Aorta (tissue), 5 donors: ENCODE results near the gene TTLL11. TPM values are rescaled to one million over a fixed set of nuclear protein-coding genes. Genes with fewer than 3 reads are reported as not detected.

ENCODE experiments used
- ATAC-seq: fragments of 200-7000 bp; cut with Tn5 transposase; one replicate; pipeline ENCODE4 v1.9.1; 2022; ENCODE audit warnings: moderate library complexity; ENCODE audit not compliant: low FRiP score
- DNase-seq, 2 donors: peaks; one replicate each; pipeline ENCODE4 v3.0.0-alpha.2; 2020
- H3K27ac ChIP-seq, 2 donors: one replicate each; pipeline ENCODE4 v1.5.1; 2013; ENCODE audit warnings: low read length in 2 of 2, mild to moderate bottlenecking in 2 of 2, moderate library complexity in 2 of 2, control low read depth in 1 of 2, inconsistent platforms in 1 of 2, low read depth in 1 of 2
- H3K27me3 ChIP-seq, 2 donors: one replicate each; pipeline ENCODE4 v1.6.1; 2013; ENCODE audit warnings: control low read depth in 1 of 2, low read length in 1 of 2, mild to moderate bottlenecking in 1 of 2, moderate library complexity in 1 of 2; ENCODE audit not compliant: insufficient read depth in 2 of 2, control insufficient read depth in 1 of 2
- H3K36me3 ChIP-seq, 2 donors: one replicate each; pipeline ENCODE4 v1.6.1; 2013; ENCODE audit warnings: control low read depth in 1 of 2, low read length in 1 of 2, mild to moderate bottlenecking in 1 of 2; ENCODE audit not compliant: insufficient read depth in 2 of 2, control insufficient read depth in 1 of 2
- H3K4me1 ChIP-seq, 2 donors: one replicate each; pipeline ENCODE4 v1.6.1; 2013; ENCODE audit warnings: low read length in 2 of 2, control low read depth in 1 of 2, mild to moderate bottlenecking in 1 of 2, moderate library complexity in 1 of 2; ENCODE audit not compliant: insufficient read depth in 2 of 2, control insufficient read depth in 1 of 2
- H3K4me3 ChIP-seq, 2 donors: one replicate each; pipeline ENCODE4 v1.5.1; 2013; ENCODE audit warnings: low read length in 2 of 2, control low read depth in 1 of 2, mild to moderate bottlenecking in 1 of 2
- H3K9me3 ChIP-seq: one replicate; pipeline ENCODE4 v1.6.1; 2013; ENCODE audit warnings: mild to moderate bottlenecking, low read length; ENCODE audit not compliant: control insufficient read depth
- WGBS, 2 donors: extraction: QIAGEN DNeasy Blood & Tissue Kit; methylation state at CpG; one replicate each; pipeline ENCODE4 v1.1.7; 2013; 5-methylcytosine and 5-hydroxymethylcytosine counted together
- intact Hi-C, 2 donors: fragments of 100-400 bp; cut with DNase I; formaldehyde crosslinking; loops; one replicate each; pipeline versions ENCODE4 v1.14.2 to v1.15.0; 2022
- polyA plus RNA-seq, 2 donors: library from polyadenylated mRNA; stranded (reverse); fragments of 200-250 nt; gene quantifications; one replicate each; pipeline ENCODE4 v1.2.3, GENCODE V29; 2013
- total RNA-seq, 2 donors: library from RNA; stranded (reverse); fragmentation: NEBNext Ultra II Directional; extraction: Animal tissue kit (Norgen Biotek cat#: 25700); gene quantifications; one replicate each; pipeline ENCODE4 v1.2.1, GENCODE V29; 2021
- donor health status: healthy with polysubstance abuse.
- donor health status: Bipolar disorder and iron deficiency.
- donor health status: DM: no; HTN: no; CAD: no.
- donor health status: DM: no; HTN: no; CAD: no.
- donor health status: DM: yes; HTN: yes; CAD: no.

TTLL11 gene
- total and polyA plus RNA-seq, 4 donors: 7.7 to 31.4 (median 18.3) TPM

GRCh38 chr9:121878271-121878822 is 214.8 kb downstream of the TTLL11 start:
- intact Hi-C loops: no loop called here
- Histone ChIP-seq H3K36me3 (no peaks in the 10 kb centered on the region), H3K27ac (no peak overlapping the region), H3K9me3 (no peaks in the 10 kb centered on the region), H3K27me3 (no peaks in the 10 kb centered on the region), H3K4me1 (no peaks in the 10 kb centered on the region), H3K4me3 (no peak overlapping the region)
- no peak for ATAC-seq
- WGBS, 2 donors: 94 to 98% methylated on average over 14 of the region's 14 CpGs
- DNase-seq: no peak

- H3K9me3 ChIP-seq: no peaks in the 10 kb centered on the region
- no peaks in the 10 kb centered on the region for H3K27me3 ChIP-seq
- 10 to 13% methylated on average over 13 of the region's 13 CpGs for WGBS, 2 donors
- DNase-seq (no peak), ATAC-seq (peak; percentile 43)
- no peak overlapping the region for H3K4me3 ChIP-seq
- no peaks in the 10 kb centered on the region for H3K36me3 ChIP-seq
- intact Hi-C loops: no loop called here
- no peak overlapping the region for H3K27ac ChIP-seq
- H3K4me1 ChIP-seq: no peaks in the 10 kb centered on the region
These were observed 216.3 kb downstream of the TTLL11 start for GRCh38 chr9:121876658-121877271.

GRCh38 chr9:121876255-121876654 is 216.9 kb downstream of the TTLL11 start:
- no peak for ATAC-seq
- Histone ChIP-seq H3K9me3 (no peaks in the 10 kb centered on the region), H3K4me1 (no peaks in the 10 kb centered on the region), H3K27ac (no peak overlapping the region), H3K27me3 (no peaks in the 10 kb centered on the region), H3K4me3 (no peak overlapping the region), H3K36me3 (no peaks in the 10 kb centered on the region)
- 69 to 74% methylated on average over 2 of the region's 2 CpGs for WGBS, 2 donors
- intact Hi-C loops: no loop called here
- no peak for DNase-seq

- Histone ChIP-seq H3K4me3 (no peak overlapping the region), H3K36me3 (peaks cover 0 to 2% of the 10 kb centered on the region in 2 donors), H3K27ac (no peak overlapping the region), H3K4me1 (no peaks in the 10 kb centered on the region), H3K9me3 (no peaks in the 10 kb centered on the region), H3K27me3 (no peaks in the 10 kb centered on the region)
- DNase-seq (no peak), ATAC-seq (no peak)
- intact Hi-C loops: no loop called here
- 92 to 95% methylated on average over 6 of the region's 6 CpGs for WGBS, 2 donors
These were observed 218.6 kb downstream of the TTLL11 start for GRCh38 chr9:121874524-121874923.

GRCh38 chr9:121871431-121872025 is 221.6 kb downstream of the TTLL11 start:
- no peak overlapping the region for H3K4me3 ChIP-seq
- no peak overlapping the region for H3K27ac ChIP-seq
- 73 to 83% methylated on average over 8 of the region's 8 CpGs for WGBS, 2 donors
- no peak for DNase-seq
- peaks cover 0 to 4% of the 10 kb centered on the region in 2 donors for H3K36me3 ChIP-seq
- ATAC-seq: no peak
- intact Hi-C loops: no loop called here
- no peaks in the 10 kb centered on the region for H3K4me1 ChIP-seq
- no peaks in the 10 kb centered on the region for H3K9me3 ChIP-seq
- no peaks in the 10 kb centered on the region for H3K27me3 ChIP-seq

- DNase-seq: no peak
- peaks cover 0 to 4% of the 10 kb centered on the region in 2 donors for H3K36me3 ChIP-seq
These were observed 222.8 kb downstream of the TTLL11 start for GRCh38 chr9:121870271-121870670.

GRCh38 chr9:121868626-121869025 is 224.5 kb downstream of the TTLL11 start:
- Histone ChIP-seq H3K27me3 (no peaks in the 10 kb centered on the region), H3K4me1 (no peaks in the 10 kb centered on the region), H3K27ac (no peak overlapping the region), H3K4me3 (no peak overlapping the region), H3K9me3 (no peaks in the 10 kb centered on the region), H3K36me3 (peaks cover 0 to 4% of the 10 kb centered on the region in 2 donors)
- intact Hi-C loops: no loop called here
- ATAC-seq (no peak), DNase-seq (no peak)
- 90 to 94% methylated on average over 1 of the region's 1 CpG for WGBS, 2 donors

More at GRCh38 chr9:121870271-121870670, 222.8 kb downstream of the TTLL11 start:
- no peaks in the 10 kb centered on the region for H3K4me1 ChIP-seq
- no peak for ATAC-seq
- no peaks in the 10 kb centered on the region for H3K9me3 ChIP-seq
- intact Hi-C loops: no loop called here
- H3K27me3 ChIP-seq: no peaks in the 10 kb centered on the region
- WGBS, 2 donors: 96 to 97% methylated on average over 10 of the region's 10 CpGs
- no peak overlapping the region for H3K4me3 ChIP-seq
- H3K27ac ChIP-seq: no peak overlapping the region

GRCh38 chr9:121866927-121867326 is 226.2 kb downstream of the TTLL11 start:
- no peaks in the 10 kb centered on the region for H3K9me3 ChIP-seq
- no peak overlapping the region for H3K4me3 ChIP-seq
- DNase-seq: no peak
- no peak overlapping the region for H3K27ac ChIP-seq
- peaks cover 0 to 4% of the 10 kb centered on the region in 2 donors for H3K36me3 ChIP-seq
- no peaks in the 10 kb centered on the region for H3K4me1 ChIP-seq
- intact Hi-C loops: no loop called here
- no peaks in the 10 kb centered on the region for H3K27me3 ChIP-seq
- no peak for ATAC-seq
- WGBS, 2 donors: 96 to 99% methylated on average over 1 of the region's 1 CpG

GRCh38 chr9:121865884-121866283 is 227.2 kb downstream of the TTLL11 start:
- intact Hi-C loops: no loop called here
- H3K9me3 ChIP-seq: no peaks in the 10 kb centered on the region
- H3K27me3 ChIP-seq: no peaks in the 10 kb centered on the region
- peaks cover 0 to 4% of the 10 kb centered on the region in 2 donors for H3K36me3 ChIP-seq
- H3K27ac ChIP-seq: no peak overlapping the region
- no peaks in the 10 kb centered on the region for H3K4me1 ChIP-seq
- 95 to 96% methylated on average over 7 of the region's 7 CpGs for WGBS, 2 donors
- no peak for ATAC-seq
- no peak for DNase-seq
- no peak overlapping the region for H3K4me3 ChIP-seq
